Measurements from ENCODE around the gene HDAC10.
"Not testable (repeated sequence)": the region's sequence is repeated elsewhere in the genome, so short reads cannot be mapped to it uniquely, and the experiment has no call there.

The HDAC10 gene

GRCh38 chr22:50285568-50286229 is 34.6 kb upstream of the HDAC10 start:
- DNase-seq (ENCODE audit: low read depth) = no peak

- no peak for DNase-seq (ENCODE audit: low read depth)
Observed at GRCh38 chr22:50284479-50284878, 33.4 kb upstream of the HDAC10 start.

- DNase-seq (ENCODE audit: low read depth) = no peak
Observed at GRCh38 chr22:50283821-50284220, 32.8 kb upstream of the HDAC10 start.

- DNase-seq (ENCODE audit: low read depth) = no peak
Observed at GRCh38 chr22:50282361-50283155, 31.5 kb upstream of the HDAC10 start.

GRCh38 chr22:50281957-50282356 is 30.9 kb upstream of the HDAC10 start:
- DNase-seq (ENCODE audit: low read depth) = no peak

GRCh38 chr22:50281384-50281760 is 30.3 kb upstream of the HDAC10 start:
- DNase-seq (ENCODE audit: low read depth) = no peak

- no peak for DNase-seq (ENCODE audit: low read depth)
Observed at GRCh38 chr22:50280708-50281383, 29.8 kb upstream of the HDAC10 start.

- no peak for DNase-seq (ENCODE audit: low read depth)
Observed at GRCh38 chr22:50280022-50280707, 29.1 kb upstream of the HDAC10 start.

GRCh38 chr22:50278956-50279619 is 28.0 kb upstream of the HDAC10 start:
- no peak for DNase-seq (ENCODE audit: low read depth)

- no peak for DNase-seq (ENCODE audit: low read depth)
Observed at GRCh38 chr22:50278461-50278860, 27.4 kb upstream of the HDAC10 start.

- no peak for DNase-seq (ENCODE audit: low read depth)
Observed at GRCh38 chr22:50277761-50278160, 26.7 kb upstream of the HDAC10 start.

- DNase-seq (ENCODE audit: low read depth) = no peak
Observed at GRCh38 chr22:50276143-50276542, 25.1 kb upstream of the HDAC10 start.

GRCh38 chr22:50275181-50276055 is 24.4 kb upstream of the HDAC10 start:
- DNase-seq (ENCODE audit: low read depth) = no peak

GRCh38 chr22:50274771-50275170 is 23.7 kb upstream of the HDAC10 start:
- DNase-seq (ENCODE audit: low read depth) = no peak

- DNase-seq (ENCODE audit: low read depth) = peak; percentile 22
Observed at GRCh38 chr22:50274311-50274710, 23.2 kb upstream of the HDAC10 start.

GRCh38 chr22:50273781-50274180 is 22.7 kb upstream of the HDAC10 start:
- DNase-seq (ENCODE audit: low read depth) = not testable (repeated sequence)

- DNase-seq (ENCODE audit: low read depth) = not testable (repeated sequence)
Observed at GRCh38 chr22:50273352-50273751, 22.3 kb upstream of the HDAC10 start.

- DNase-seq (ENCODE audit: low read depth) = no peak
Observed at GRCh38 chr22:50272044-50272802, 21.2 kb upstream of the HDAC10 start.

- peak; percentile 37 for DNase-seq (ENCODE audit: low read depth)
Observed at GRCh38 chr22:50271519-50271970, 20.5 kb upstream of the HDAC10 start.

Measured in T follicular helper cell (primary cell).